COLO668 (cell line): ENCODE data around the gene MDM4.
"Not testable (repeated sequence)": the region's sequence is repeated elsewhere in the genome, so short reads cannot be mapped to it uniquely, and the experiment has no call there.

Experiments used
- DNase-seq: peaks from one replicate; lab custom pipeline; 2025; ENCODE audit not compliant: unreplicated experiment; lab: John Stamatoyannopoulos, UW

Gene MDM4

GRCh38 chr1:204560002-204560401, 43.8 kb downstream of the MDM4 start:
- not testable (repeated sequence) for DNase-seq

DNA sequence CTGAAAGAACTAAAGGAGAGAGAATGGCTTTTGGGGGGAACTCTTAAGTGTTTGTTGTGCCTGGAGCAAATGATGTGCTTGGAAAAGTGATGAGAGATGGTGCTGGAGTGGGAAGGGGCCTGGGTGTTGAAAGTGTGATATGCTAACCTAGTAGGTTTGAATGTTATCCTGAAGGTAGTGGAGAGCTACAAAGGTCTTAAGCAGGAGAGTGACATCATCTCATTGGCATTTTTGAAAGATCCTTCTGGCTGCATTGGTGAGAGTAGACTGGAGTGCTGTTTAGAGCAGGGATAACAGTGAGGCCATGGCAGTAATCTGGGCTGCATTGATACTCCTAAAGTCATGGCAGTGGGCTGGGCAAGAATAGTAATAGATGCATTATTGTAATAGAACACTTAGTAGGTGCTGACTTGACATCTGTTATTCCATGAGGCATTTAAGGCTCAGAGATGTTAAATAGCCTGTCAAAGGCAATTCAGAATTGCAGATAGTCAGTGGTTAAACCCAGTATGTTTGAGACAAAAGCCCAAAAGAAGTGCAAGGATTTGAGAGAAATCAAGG, 44.5 kb downstream of the MDM4 start:
- no peak for DNase-seq

DNA sequence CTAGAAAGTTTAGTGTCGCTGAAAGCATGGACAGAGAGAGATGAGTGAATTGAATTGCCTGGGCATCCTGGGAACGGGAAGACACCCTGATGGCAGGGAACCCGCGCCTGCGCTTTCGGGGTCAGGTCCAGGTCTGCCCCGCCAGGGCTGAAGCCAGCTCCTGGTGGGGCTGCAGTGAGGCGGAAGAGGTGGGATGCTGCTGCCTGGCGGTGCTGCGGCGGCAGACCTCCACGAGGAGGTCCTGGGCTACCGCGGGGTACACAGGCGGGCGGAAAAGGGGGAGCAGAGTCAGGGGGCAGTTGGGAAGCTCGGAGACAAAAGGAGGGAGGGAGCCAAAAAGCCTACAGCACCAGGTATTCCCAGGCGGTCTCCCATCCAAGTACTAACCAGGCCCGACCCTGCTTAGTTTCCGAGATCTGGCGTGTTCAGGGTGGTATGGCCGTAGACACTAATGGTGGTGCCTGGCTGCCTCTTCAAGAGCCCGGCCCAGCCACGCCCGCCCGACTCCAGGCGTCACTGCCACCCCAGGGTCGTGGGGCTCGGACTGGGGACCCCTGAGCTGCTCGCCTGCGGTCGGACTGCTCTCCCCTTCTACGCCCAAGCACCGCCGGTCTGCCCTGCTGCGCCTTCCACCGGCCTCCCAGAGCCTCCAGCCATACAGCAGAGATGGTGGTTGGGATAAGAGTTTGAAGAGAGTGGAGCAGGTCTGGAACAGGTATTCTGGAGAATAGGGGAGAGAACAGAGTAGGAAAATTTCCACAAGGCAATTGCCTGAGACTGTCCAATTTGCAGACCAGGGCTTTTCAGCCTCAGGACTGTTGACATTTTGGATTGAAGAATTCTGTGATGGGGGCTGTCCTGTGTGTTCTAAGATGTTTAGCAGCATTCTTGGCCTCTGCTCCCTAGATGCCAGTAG, 46.1 kb downstream of the MDM4 start:
- no peak for DNase-seq

DNA sequence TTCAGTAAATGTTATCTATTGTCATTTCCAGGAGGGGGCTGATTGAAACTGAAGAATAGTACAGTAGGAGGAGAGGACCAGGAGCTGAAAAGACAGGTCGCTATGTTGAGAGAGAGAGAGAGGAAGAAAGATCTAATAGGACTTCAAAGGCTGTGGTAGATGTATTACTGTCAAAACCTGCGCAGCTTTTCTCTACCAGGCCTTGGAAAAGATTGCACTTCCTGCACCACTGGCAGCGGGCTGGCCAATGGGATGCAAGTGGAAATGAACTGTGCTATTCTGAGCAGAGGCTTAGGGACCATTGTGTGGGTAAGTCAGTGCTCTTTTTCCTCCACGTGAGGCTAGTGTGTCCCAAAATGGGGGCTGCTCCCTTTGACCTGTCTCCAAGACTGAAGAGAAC, 47.1 kb downstream of the MDM4 start:
- no peak for DNase-seq

DNA sequence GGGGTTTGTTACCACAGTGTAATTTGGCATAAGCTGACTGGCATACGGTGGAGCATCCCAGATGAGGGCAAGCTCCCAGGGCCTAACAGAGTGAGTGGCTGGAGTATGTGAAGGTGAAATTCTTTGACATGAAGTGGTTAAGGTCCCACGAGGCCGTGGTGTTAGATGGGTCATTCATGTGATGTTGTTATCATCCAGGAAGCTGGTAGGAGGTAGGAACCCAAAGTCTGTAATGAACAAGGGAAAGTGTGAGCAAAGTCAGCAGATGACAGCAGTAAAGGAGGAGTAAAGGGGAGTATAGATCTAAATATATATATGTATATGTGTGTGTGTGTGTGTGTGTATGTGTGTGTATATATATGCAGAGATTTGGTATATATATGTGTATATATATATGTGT, 47.6 kb downstream of the MDM4 start:
- no peak for DNase-seq

GRCh38 chr1:204564835-204565234, 48.6 kb downstream of the MDM4 start:
- no peak for DNase-seq

DNA sequence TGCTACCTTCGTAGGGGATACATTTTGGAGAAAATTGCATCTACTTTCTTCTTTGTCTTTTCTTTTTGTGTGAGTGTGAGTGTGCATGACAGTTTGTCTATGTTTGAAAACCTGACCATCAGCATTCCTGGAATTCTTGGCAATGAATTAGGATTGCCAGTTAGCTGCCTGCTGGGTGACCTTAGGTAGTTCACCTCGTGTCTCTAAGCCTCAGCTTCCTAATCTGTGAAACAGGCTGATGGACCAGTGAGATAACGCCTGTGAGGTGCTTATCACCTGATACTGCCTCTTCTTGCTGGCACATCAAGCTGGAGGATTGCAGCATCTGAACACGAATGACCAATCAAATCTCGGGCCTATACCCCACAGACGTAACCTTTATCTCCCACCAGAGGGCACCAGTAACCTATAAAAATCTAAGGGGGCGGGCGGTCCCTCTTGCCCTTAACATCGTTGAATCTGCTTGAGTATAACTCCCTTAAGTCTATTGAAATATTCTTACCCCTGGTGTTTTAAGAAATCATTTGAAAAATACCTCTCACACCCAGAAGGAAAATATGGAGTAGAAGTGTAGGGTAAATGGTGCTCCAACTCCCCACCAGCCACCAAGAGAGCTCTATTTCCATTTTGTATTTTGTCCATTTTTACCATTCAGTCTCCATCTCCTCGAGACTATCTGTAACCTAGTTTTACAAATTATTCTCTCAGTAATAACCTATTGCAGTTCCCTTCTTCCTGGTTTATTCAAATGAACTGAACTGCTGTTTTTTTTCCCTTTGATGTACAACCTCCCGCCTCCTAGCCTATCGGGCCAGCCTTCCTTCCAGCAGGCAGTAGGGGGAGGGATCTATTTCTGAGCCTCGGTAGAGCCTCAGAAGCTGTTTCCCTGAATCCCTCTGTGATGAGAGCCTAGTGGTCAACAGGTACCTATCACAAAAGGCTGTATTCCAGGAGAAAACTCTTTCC, 49.7 kb downstream of the MDM4 start:
- DNase-seq: peak; percentile 62

DNA sequence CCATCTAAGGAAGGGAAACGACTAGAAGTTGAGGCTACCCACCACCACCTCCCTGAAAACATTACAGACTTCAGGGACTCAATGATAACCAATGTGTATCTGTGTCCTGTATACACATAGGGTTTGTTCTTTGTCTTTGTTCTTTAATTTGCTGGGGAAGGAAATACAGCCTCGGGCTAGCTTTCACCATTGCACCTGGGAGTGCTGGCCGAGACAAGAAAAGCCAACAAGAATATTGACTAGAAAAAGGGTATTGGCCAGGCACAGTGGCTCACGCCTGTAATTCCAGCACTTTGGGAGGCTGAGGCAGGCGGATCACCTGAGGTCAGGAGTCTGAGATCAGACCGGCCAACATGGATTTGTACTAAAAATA, 50.4 kb downstream of the MDM4 start:
- DNase-seq: no peak

DNA sequence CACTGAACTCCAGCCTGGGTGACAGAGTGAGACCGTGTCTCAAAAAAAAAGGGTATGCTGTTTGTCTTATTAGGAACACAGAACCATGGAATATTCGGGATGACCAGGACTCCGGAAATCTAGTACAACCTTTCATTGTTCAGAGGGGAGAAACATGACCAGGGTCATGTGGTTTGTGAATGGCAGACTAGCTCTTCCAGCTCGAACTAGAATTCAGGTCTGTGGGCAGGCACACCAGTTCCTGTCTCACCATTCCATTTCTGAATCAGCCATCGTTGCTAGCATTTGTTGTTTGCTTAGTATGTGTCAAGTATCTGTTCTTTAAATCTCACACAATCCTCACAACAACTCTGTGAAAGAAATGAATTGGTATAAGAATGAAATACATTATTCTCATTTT, 50.9 kb downstream of the MDM4 start:
- peak; percentile 15 for DNase-seq

- no peak for DNase-seq
Observed at GRCh38 chr1:204568576-204569315, 52.5 kb downstream of the MDM4 start.

- no peak for DNase-seq
Observed at GRCh38 chr1:204569478-204569877, 53.3 kb downstream of the MDM4 start.

GRCh38 chr1:204570021-204570420, 53.8 kb downstream of the MDM4 start:
- DNase-seq: not testable (repeated sequence)

DNA sequence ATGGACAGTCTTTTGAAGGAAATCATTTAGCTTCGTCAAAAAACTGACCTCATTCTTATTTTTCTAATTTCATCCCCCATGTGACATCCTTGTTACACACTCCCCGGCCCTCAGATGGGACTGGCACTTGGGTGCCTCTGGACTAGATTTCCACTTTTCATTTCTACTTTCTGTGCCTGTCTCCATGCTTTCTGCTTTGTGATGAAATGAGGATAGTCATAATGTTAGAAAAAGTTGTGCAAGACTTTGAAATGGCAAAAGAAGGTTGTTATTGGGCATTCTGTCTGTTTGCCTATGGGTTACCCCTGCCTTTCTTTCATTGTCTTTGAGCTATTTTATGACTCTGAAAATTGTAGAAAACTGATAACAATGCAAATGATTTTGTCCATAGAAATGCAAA, 54.9 kb downstream of the MDM4 start:
- no peak for DNase-seq

- DNase-seq: no peak
Observed at GRCh38 chr1:204571631-204572030, 55.4 kb downstream of the MDM4 start.

- DNase-seq: no peak
Observed at GRCh38 chr1:204572923-204573922, 57.0 kb downstream of the MDM4 start.

GRCh38 chr1:204574016-204574864, 58.0 kb downstream of the MDM4 start:
- DNase-seq: no peak

- peak; percentile 42 for DNase-seq
Observed at GRCh38 chr1:204574865-204575163, 58.6 kb downstream of the MDM4 start.

DNA sequence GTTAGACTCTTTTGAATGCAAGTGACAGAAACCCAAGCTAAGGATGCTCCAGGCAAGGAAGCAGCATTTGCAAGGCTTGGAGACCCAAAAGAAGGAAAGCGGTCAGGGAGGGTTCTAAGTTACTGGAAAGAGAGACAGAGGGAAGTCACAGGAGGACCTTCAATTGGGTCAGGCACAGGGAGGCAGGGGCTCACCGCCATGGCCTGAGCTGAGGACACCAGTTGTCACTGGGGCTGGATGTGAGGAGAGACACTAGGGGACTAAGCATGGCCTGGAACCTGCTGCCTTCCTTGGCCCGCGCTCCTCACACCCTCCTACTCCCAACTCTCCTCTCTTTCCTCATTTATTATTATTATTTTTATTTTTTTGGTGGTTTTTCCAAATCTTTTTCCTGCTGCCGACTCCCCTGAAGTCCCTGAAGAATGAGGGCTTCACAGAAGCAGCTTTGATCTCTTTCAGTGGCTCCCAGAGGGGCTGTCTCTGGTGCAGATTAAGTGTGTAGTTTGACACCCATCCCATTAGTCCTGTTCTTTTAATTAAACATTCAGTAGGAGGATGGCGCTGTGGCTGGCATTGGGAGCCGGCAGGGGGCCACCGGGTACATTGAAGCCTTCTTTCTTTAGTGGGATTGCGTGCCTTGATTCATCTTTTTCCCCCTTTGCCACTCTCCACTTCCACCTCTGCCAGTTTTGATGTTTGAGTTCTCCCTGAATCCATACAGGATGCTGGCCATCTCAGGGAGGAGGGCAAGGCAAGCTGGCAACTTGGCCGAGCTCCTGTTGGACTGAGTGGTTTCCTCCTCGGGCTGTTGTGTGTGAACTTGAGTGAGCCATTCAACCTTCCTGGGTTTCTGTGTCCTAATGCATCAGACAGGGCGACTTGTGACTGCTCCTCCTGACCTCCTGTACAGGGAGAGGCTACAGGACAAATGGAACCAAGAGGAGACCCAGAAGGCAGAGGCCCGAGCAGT, 59.3 kb downstream of the MDM4 start:
- DNase-seq: no peak
